AG08395 (cell line): ENCODE data around the gene POLG.

Source experiments
- DNase-seq: peaks from one replicate; pipeline ENCODE4 v3.0.0; 2012; ENCODE audit warnings: mixed read lengths, low spot score

The POLG gene

GRCh38 chr15:89356634-89357298, 22.1 kb upstream of the POLG start:
- peak; percentile 38 for DNase-seq

DNA sequence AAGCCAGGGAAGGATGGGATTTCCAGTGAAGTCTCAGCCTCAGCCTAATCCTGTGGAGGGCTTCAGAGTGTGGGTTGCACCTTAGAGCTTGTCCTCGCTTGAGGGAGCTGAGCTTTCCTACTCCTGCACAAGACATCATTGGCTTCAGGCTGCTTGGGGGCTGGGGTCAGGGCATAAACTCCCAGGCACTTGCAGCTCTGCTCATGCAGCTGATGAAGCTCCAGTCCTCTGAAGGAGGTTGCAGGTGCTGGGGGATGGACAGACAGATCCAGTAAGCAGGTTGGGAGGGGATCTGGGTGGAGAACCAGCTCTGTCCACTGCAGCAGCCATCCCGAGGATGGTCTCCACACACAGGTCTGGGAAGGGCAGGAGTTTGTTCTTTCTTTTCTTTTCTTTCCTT, 19.4 kb upstream of the POLG start:
- no peak for DNase-seq

DNA sequence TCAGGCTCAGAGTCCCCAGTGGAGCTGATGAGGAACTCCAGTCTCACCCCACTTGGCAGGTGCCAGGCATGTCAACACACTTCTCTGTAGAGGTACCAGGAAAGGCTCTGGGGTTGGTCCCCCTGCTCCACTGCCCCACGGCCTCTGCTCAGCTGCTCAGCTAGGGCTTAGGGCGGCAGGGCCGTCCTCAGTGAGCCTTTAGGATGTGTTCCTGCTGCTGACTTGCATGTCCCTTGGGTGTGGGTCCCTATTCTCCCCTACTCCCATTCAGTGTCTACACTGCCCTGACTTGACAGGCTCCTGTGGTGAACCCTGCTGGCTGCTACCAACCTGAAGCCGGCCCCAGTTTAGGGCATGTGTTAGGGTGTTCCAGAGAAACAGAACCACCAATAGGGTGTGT, 17.9 kb upstream of the POLG start:
- DNase-seq = no peak

- no peak for DNase-seq
Observed at GRCh38 chr15:89349206-89349558, 14.6 kb upstream of the POLG start.

DNA sequence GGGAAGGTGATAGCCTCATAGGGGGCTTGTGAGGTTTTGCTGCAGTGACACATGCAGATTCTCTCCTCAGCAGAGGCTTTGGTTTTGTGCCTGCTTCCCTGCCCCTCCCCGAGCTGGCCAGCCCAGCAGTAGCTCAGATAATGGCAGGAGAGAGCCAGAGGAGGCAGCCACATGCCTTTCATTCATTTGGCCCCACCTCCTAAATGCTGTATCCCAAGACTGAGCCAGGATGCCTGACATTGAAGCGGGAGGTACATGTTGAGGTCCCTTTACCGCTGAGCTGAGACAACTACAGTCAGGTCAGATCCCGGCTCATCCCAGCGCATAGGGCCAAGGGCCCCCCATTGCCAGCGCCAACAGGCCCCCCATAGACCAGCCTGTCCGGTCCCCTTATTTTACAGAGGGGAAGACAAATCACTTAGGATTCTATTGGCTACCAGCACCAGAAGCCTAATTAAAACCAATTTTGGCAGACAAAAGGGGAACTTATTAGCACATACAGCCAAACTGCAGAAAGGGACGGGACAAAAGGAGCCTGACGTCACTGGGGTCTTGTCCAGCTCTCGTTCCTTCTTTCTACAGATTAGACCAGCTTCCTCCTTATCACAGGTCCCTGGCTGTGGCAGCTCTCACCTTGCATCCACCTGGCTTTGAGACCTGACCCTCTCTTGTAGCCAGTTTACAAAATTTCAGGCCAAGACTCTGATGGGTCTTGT, 12.1 kb upstream of the POLG start:
- no peak for DNase-seq

DNA sequence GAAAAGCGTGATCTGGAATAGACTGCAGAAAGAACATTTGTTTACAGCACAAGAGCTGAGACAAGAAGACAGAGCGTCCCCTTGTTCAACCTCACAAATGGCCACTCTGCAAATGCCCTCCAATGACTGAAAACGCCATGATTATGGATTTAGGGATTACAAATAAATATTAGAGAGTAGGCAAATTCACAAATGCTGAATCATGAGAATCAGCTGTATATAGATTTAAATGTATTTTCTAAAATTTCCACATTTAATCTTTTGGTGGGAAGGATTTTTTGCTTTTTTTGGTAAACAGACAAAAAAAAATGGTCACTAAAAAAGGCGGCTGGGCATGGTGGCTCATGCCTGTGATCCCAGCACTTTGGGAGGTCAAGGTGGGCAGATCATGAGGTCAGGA, 10.6 kb upstream of the POLG start:
- no peak for DNase-seq

DNA sequence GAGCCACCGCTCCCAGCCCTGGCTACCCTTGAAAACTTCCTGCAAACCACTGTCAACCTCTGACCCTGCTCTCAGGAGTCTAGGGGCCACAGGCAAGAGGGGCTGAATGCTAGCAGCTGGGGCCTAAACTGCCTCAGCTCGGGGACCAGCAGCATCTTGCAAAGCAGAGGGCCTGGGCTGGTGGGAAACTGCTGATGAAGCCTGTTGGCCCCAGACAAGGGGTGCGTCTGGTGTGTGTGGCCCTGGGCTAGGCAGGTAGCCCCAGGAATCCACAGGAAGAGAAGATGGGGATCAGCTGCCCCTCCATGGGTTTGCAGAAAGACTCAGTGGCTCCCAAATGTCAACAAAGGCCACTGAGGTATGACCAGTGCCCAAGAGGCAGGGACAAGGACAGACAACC, 8.2 kb upstream of the POLG start:
- no peak for DNase-seq

- DNase-seq = no peak
Observed at GRCh38 chr15:89341316-89342005, 6.8 kb upstream of the POLG start.

- DNase-seq = no peak
Observed at GRCh38 chr15:89340573-89340972, 5.9 kb upstream of the POLG start.

DNA sequence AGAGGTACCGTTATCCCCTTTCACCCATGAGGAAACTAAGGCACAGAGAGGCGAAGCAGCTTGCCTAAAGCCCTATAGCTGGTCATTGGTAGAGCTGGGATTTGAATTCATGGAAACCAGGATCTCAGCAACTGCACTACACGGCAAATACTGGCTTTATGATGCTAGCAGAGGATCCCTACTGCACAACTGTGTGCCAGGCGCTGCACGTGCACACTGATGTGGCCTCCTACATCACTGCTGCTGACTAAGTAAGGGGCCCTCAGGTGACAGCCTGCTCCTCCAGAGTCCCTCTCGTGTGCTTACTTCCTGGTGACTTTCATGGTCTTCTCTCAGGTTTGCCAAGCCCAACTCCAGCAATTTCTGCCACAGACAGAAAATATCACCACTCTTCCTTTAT, 3.4 kb upstream of the POLG start:
- no peak for DNase-seq

- DNase-seq = no peak
Observed at GRCh38 chr15:89335298-89336041, 846 bp upstream of the POLG start.

DNA sequence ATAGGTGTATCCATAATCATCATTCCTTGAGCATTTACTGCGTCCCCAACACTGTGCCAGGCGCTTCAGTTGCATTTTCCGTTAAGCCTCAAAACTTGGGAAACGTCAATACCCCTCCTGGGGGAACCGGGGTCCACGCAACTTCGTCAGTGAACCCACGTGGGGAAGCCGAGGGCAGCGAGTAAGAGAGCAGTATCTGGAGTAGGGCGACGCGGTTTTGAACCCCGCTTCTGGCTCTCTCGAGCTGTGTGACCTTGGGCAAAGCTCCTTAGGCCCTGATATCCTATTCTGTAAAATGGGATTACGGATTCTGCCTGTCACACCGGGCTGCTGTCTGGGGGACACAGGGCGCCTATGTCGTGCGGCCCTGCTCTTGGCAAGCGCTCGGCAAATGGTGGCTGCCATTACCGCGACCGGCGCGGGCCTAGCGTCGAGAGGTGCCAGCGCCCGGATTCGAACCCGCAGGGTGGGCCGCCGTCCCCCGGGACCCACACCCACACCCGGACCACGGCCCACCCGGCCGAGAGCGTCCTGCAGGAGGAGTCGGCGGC, 590 bp downstream of the POLG start:
- DNase-seq = no peak

DNA sequence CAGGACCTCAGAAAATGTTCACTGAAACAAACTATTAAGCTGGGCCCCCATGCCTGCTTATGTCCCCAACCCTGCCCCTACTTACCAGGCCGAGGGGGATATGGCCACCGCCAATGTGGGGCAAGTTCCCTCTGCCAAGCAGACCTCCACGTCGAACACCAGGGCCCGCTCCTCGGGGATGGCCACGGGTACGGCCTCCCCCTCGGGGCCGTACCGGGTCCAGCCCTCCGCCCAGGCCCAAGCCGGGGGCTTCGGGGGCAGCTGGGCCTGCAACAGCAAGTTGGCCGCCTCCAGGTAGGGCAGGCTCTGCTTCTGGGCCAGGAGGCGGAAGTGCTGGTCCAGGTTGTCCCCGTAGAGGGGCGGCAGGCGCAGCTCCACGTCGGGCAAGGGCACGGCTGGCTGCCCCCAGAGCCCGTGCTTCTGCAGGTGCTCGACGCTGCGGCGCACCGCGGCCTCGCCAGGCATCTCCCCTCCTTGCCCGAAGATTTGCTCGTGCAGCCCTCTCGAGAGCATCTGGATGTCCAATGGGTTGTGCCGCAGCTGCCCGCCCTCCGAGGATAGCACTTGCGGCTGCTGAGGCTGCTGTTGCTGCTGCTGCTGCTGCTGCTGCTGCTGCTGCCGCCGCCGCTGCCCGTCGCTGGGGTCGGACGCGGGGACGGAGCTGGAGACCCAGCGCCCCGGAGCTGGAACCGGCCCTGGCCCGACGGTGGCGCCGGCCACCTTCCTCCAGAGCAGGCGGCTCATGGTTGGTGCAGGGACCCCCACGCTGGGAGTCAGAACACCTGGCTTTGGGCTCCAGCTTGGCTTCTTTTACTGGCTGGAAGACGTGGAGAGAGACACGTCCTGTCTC, 1.4 kb downstream of the POLG start:
- no peak for DNase-seq

- peak; percentile 35 for DNase-seq
Observed at GRCh38 chr15:89332446-89332845, 2.2 kb downstream of the POLG start.

- DNase-seq = no peak
Observed at GRCh38 chr15:89330881-89331595, 3.6 kb downstream of the POLG start.

GRCh38 chr15:89330119-89330518, 4.5 kb downstream of the POLG start:
- no peak for DNase-seq

DNA sequence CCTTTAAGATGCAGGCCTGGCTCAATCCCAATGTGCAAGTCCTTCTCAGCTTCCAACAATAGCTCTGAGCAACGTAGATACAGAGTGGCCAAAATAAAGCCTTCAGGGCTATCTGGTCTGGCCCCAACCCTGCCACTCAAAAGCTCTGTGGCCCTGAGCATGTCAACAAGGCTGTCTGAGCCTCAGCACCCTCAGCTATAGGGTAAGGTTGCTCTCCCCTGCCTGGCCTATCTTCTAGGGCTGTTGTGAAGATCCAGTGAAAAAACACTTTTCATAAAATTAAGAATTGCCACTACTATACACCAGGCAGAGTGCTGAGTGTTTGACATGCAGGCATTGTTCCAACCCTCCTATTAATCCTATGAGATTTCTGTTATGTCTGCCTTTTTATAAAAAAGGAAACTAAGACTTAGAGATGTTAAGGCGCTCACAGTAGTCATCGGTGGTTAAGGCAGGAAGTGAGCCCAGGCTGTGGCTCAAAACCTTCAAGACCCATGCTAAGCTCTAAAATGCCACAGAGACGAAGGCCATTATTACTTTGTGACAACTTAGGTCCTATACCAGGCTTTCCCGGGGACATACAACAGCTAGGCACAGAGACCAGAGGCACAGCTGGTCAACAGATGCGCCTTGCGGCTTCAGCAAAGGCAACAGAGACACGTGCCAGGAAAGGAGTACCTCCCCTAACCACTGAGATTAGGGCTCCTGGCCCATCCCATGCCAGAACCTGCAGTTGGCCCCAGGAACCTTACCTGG, 5.1 kb downstream of the POLG start:
- DNase-seq = no peak

- no peak for DNase-seq
Observed at GRCh38 chr15:89328398-89329254, 6.0 kb downstream of the POLG start.

DNA sequence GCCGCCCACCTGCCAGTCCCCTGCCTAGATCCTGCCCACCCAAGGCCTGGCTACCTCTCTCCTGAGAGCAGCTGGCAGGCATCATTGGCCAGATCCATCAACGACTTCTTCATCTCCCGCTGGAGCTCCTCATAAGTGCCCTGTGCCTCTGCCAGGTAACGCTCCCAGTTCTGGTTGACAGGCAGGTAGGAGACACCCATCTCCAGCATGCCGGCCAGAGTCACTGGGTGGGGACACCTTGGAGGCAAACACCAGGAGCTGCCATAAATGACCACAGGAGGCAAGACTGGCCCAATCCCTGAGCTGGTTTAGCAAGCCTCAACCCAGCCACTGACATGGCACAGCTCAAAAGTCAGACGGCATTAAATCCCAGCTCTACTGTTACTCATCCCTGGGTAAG, 7.5 kb downstream of the POLG start:
- no peak for DNase-seq
